Measurements from ENCODE around the gene LRRC51. TPM values are rescaled to one million over a fixed set of nuclear protein-coding genes. Genes with fewer than 3 reads are reported as not detected.

LRRC51 gene
- total RNA-seq, 2 experiments from 2014 or later: 0.87 to 1.1 TPM

DNA sequence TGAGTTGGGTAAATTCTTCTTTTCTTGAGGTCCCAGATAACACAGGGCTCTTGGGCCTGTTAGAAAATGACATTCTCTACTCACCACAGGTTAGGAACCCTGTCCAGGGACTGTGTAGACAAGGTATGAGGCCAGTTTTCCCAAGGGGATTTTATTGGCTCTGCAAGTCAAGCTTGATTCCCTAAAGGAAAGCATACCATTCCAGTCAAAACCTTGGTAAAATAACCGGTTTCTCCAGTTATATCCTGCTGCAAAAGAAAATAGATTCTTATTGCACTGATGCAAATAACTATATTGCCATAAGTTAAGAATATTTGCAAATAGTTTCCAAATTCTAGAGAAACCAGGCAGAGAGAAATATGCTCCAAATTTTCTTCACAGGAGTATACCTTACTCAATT, 45.3 kb downstream of the LRRC51 start:
- H3K36me3 Mint-ChIP-seq (ENCODE audit: low read depth): peaks cover 9% of the 10 kb centered on the region
- Histone ChIP-seq H3K36me3 (ENCODE audit: insufficient read depth, low read length) (no peaks in the 10 kb centered on the region), H3K27me3 (ENCODE audit: control insufficient read depth in 1 of 2, insufficient read depth in 2 of 2, low read length in 2 of 2) (no peaks in the 10 kb centered on the region), H3K27ac (ENCODE audit: low read depth in 1 of 2, low read length in 2 of 2) (no peak overlapping the region), H3K9me3 (ENCODE audit: control insufficient read depth in 1 of 2, insufficient read depth in 1 of 2, low read length in 2 of 2) (peaks cover 4 to 14% of the 10 kb centered on the region in 2 experiments), H3K4me1 (ENCODE audit: insufficient read depth, low read length) (no peaks in the 10 kb centered on the region), H3K4me3 (ENCODE audit: low read length) (no peak overlapping the region)
- DNase-seq (no peak), ATAC-seq (ENCODE audit: poor library complexity) (no peak)
- ChIA-PET CTCF (no interaction called here), POLR2A (interaction anchor here (0.7 kb wide), 1 partner anchor 14 kb away, joined by 3 read pairs; the partner anchor contains the start of gene ANAPC15)
- H3K27me3 Mint-ChIP-seq: peaks cover 18% of the 10 kb centered on the region
- intact Hi-C loops (cut with DNase I, micrococcal nuclease): no loop called here
- no peak overlapping the region for H3K4me3 Mint-ChIP-seq
- no peak overlapping the region for H3K27ac Mint-ChIP-seq
- TF ChIP-seq CTCF (IDR thresholded peaks at IDR 0.05): no peak
- H3K9me3 Mint-ChIP-seq: peaks cover 14% of the 10 kb centered on the region
- H3K4me1 Mint-ChIP-seq (ENCODE audit: low read depth): no peaks in the 10 kb centered on the region

- Histone ChIP-seq H3K9me3 (ENCODE audit: control insufficient read depth in 1 of 2, insufficient read depth in 1 of 2, low read length in 2 of 2) (peaks cover 4 to 14% of the 10 kb centered on the region in 2 experiments), H3K4me3 (ENCODE audit: low read length) (no peak overlapping the region), H3K27ac (ENCODE audit: low read depth in 1 of 2, low read length in 2 of 2) (no peak overlapping the region), H3K36me3 (ENCODE audit: insufficient read depth, low read length) (no peaks in the 10 kb centered on the region), H3K4me1 (ENCODE audit: insufficient read depth, low read length) (no peaks in the 10 kb centered on the region), H3K27me3 (ENCODE audit: control insufficient read depth in 1 of 2, insufficient read depth in 2 of 2, low read length in 2 of 2) (peaks cover 0 to under 1% of the 10 kb centered on the region in 2 experiments)
- Mint-ChIP-seq H3K27me3 (peaks cover 21% of the 10 kb centered on the region), H3K4me1 (ENCODE audit: low read depth) (no peaks in the 10 kb centered on the region), H3K9me3 (peaks cover 14% of the 10 kb centered on the region), H3K4me3 (no peak overlapping the region), H3K27ac (no peak overlapping the region), H3K36me3 (ENCODE audit: low read depth) (peaks cover 9% of the 10 kb centered on the region)
- no peak for TF ChIP-seq CTCF (IDR thresholded peaks at IDR 0.05)
- intact Hi-C loops (cut with DNase I, micrococcal nuclease): no loop called here
- DNase-seq: no peak
- POLR2A ChIA-PET: interaction anchor here (1.1 kb wide), 1 partner anchor 15 kb away, joined by 5 read pairs; the partner anchor contains the start of gene ANAPC15
- ATAC-seq (ENCODE audit: poor library complexity): no peak
- CTCF ChIA-PET: interaction anchor here (0.8 to 1.7 kb wide), 2 partner anchors 16 to 103 kb away, joined by 3 to 7 read pairs; no protein-coding TSS in a partner anchor
Observed at GRCh38 chr11:72127923-72128322, 47.3 kb downstream of the LRRC51 start.

- peaks cover 9% of the 10 kb centered on the region for H3K36me3 Mint-ChIP-seq (ENCODE audit: low read depth)
- no peak overlapping the region for H3K27ac Mint-ChIP-seq
- ChIA-PET CTCF (interaction anchor here (0.9 kb wide), 1 partner anchor 15 kb away, joined by 3 read pairs; no protein-coding TSS in a partner anchor), POLR2A (interaction anchor here (0.6 kb wide), 1 partner anchor 20 kb away, joined by 3 read pairs; no protein-coding TSS in a partner anchor)
- no peak for TF ChIP-seq CTCF (IDR thresholded peaks at IDR 0.05)
- H3K4me3 ChIP-seq (ENCODE audit: low read length): no peak overlapping the region
- intact Hi-C loops (cut with DNase I, micrococcal nuclease): no loop called here
- ATAC-seq (ENCODE audit: poor library complexity) (no peak), DNase-seq (no peak)
- no peaks in the 10 kb centered on the region for H3K36me3 ChIP-seq (ENCODE audit: insufficient read depth, low read length)
- H3K4me1 Mint-ChIP-seq (ENCODE audit: low read depth): no peaks in the 10 kb centered on the region
- H3K4me1 ChIP-seq (ENCODE audit: insufficient read depth, low read length): no peaks in the 10 kb centered on the region
- H3K27ac ChIP-seq (ENCODE audit: low read depth in 1 of 2, low read length in 2 of 2): no peak overlapping the region
- H3K9me3 ChIP-seq (ENCODE audit: control insufficient read depth in 1 of 2, insufficient read depth in 1 of 2, low read length in 2 of 2): peaks cover 4 to 14% of the 10 kb centered on the region in 2 experiments
- peaks cover 14% of the 10 kb centered on the region for H3K9me3 Mint-ChIP-seq
- H3K27me3 Mint-ChIP-seq: peaks cover 21% of the 10 kb centered on the region
- no peak overlapping the region for H3K4me3 Mint-ChIP-seq
- H3K27me3 ChIP-seq (ENCODE audit: control insufficient read depth in 1 of 2, insufficient read depth in 2 of 2, low read length in 2 of 2): peaks cover 0 to 4% of the 10 kb centered on the region in 2 experiments
Observed at GRCh38 chr11:72129381-72129780, 48.7 kb downstream of the LRRC51 start.

Data from CD4-positive, alpha-beta T cell (primary cell).